HG03439 (cell line): ENCODE results near the gene ADRA2C.

Source experiments
- ATAC-seq: cut with Tn5 transposase; IDR thresholded peaks from one replicate; pipeline ENCODE4 v1.9.1; 2021; ENCODE audit warnings: mild to moderate bottlenecking, moderate library complexity; ENCODE audit not compliant: unreplicated experiment

ADRA2C gene

GRCh38 chr4:3791910-3792542, 25.8 kb downstream of the ADRA2C start:
- ATAC-seq, result no peak

GRCh38 chr4:3792813-3793212, 26.6 kb downstream of the ADRA2C start:
- no peak for ATAC-seq

GRCh38 chr4:3793545-3793944, 27.4 kb downstream of the ADRA2C start:
- ATAC-seq, result no peak

GRCh38 chr4:3796960-3797359, 30.8 kb downstream of the ADRA2C start:
- no peak for ATAC-seq

- no peak for ATAC-seq
Measured at GRCh38 chr4:3797831-3798790, 31.9 kb downstream of the ADRA2C start.

- no peak for ATAC-seq
Measured at GRCh38 chr4:3799496-3799895, 33.3 kb downstream of the ADRA2C start.

- no peak for ATAC-seq
Measured at GRCh38 chr4:3800351-3800750, 34.2 kb downstream of the ADRA2C start.

- no peak for ATAC-seq
Measured at GRCh38 chr4:3801521-3801920, 35.3 kb downstream of the ADRA2C start.

GRCh38 chr4:3801931-3802550, 35.9 kb downstream of the ADRA2C start:
- ATAC-seq, result no peak

- no peak for ATAC-seq
Measured at GRCh38 chr4:3802571-3803474, 36.6 kb downstream of the ADRA2C start.

GRCh38 chr4:3803475-3803847, 37.3 kb downstream of the ADRA2C start:
- ATAC-seq, result no peak

- no peak for ATAC-seq
Measured at GRCh38 chr4:3803946-3804345, 37.8 kb downstream of the ADRA2C start.

- ATAC-seq, result no peak
Measured at GRCh38 chr4:3805026-3805425, 38.8 kb downstream of the ADRA2C start.

- ATAC-seq, result no peak
Measured at GRCh38 chr4:3805731-3806130, 39.5 kb downstream of the ADRA2C start.

- no peak for ATAC-seq
Measured at GRCh38 chr4:3807311-3807710, 41.1 kb downstream of the ADRA2C start.

- no peak for ATAC-seq
Measured at GRCh38 chr4:3807822-3808496, 41.8 kb downstream of the ADRA2C start.

GRCh38 chr4:3808597-3808996, 42.4 kb downstream of the ADRA2C start:
- no peak for ATAC-seq

GRCh38 chr4:3809028-3809427, 42.8 kb downstream of the ADRA2C start:
- ATAC-seq, result no peak

- ATAC-seq, result no peak
Measured at GRCh38 chr4:3809451-3810110, 43.4 kb downstream of the ADRA2C start.
